Spleen (tissue), 7 donors: ENCODE data around the gene CTSD.

Experiments
- POLR2A ChIP-seq, 3 donors: fragments of 450-650 bp; IDR thresholded peaks; one replicate each; pipeline ENCODE4 v1.5.1; 2017; ENCODE audit warnings: antibody characterized with exemption in 3 of 3, mild to moderate bottlenecking in 1 of 3
- TF ChIP-seq, protein P1 (sequence below), 11 experiments: fragments of 200-600 bp in 7 of 11; fragments of 450-650 bp in 4 of 11; sonication (generic) in 4 of 11; IDR thresholded peaks in 8 of 11; conservative IDR thresholded peaks in 3 of 11; 1 replicate in 7 of 11; 2 replicates in 4 of 11; pipeline versions ENCODE4 v1.4.0 to v1.8.0; 2016 to 2021; ENCODE audit warnings: antibody characterized with exemption in 11 of 11, inconsistent platforms in 4 of 11, mild to moderate bottlenecking in 1 of 11
- donor health status: DM: no; HTN: no; CAD: no; lungs with moderate emphysema.
- donor health status: DM: no; HTN: no; CAD: no.
- donor health status: DM: no; HTN: no; CAD: no.

DNA sequence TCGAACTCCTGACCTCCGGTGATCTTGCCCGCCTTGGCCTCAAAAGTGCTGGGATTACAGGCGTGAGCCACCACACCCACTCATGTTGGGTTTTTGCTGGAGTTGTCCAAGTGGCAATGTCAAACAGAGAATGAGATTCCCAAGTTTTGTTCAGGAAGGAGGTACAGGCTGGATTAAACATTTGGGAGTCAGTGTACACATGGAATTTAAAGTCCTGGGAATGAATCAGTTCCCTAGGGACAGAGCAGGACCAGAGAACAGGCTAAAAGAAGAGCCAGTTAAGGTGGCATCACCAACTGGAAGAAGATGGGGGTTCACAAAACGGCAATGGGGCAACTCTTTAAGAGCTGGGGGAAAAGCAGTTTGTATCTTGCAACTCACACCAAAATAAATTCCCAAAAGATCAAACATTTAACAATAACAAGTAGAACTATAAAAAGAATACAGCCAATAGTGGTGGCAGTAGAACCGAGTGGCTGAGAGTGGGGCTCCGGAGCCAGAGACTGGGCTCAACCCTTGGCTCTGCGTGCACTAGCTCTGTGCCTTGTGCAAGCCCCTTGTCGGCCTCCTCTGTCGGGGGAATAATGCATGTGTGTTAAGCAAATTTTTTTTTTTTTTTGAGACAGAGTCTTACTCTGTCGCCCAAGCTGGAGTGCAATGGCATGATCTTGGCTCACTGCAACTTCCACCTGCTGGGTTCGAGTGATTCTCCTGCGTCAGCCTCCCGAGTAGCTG lies 33.8 kb upstream of the CTSD start:
- TF ChIP-seq, protein P1, sequence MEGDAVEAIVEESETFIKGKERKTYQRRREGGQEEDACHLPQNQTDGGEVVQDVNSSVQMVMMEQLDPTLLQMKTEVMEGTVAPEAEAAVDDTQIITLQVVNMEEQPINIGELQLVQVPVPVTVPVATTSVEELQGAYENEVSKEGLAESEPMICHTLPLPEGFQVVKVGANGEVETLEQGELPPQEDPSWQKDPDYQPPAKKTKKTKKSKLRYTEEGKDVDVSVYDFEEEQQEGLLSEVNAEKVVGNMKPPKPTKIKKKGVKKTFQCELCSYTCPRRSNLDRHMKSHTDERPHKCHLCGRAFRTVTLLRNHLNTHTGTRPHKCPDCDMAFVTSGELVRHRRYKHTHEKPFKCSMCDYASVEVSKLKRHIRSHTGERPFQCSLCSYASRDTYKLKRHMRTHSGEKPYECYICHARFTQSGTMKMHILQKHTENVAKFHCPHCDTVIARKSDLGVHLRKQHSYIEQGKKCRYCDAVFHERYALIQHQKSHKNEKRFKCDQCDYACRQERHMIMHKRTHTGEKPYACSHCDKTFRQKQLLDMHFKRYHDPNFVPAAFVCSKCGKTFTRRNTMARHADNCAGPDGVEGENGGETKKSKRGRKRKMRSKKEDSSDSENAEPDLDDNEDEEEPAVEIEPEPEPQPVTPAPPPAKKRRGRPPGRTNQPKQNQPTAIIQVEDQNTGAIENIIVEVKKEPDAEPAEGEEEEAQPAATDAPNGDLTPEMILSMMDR (IDR thresholded peaks at IDR 0.05 in 8 of 11, conservative IDR thresholded peaks at IDR 0.05 in 3 of 11) = no peak
- no peak for TF ChIP-seq POLR2A (IDR thresholded peaks at IDR 0.05)
